ENCODE data around the gene ACACA.
A peak's percentile ranks its signal among the peaks of the same experiment; 100 is the strongest.

The ACACA gene

GRCh38 chr17:37322826-37323561 lies 83.6 kb downstream of the ACACA start:
- no peak for DNase-seq (ENCODE audit: low read depth in 2 of 2)
- TF ChIP-seq, protein P1, sequence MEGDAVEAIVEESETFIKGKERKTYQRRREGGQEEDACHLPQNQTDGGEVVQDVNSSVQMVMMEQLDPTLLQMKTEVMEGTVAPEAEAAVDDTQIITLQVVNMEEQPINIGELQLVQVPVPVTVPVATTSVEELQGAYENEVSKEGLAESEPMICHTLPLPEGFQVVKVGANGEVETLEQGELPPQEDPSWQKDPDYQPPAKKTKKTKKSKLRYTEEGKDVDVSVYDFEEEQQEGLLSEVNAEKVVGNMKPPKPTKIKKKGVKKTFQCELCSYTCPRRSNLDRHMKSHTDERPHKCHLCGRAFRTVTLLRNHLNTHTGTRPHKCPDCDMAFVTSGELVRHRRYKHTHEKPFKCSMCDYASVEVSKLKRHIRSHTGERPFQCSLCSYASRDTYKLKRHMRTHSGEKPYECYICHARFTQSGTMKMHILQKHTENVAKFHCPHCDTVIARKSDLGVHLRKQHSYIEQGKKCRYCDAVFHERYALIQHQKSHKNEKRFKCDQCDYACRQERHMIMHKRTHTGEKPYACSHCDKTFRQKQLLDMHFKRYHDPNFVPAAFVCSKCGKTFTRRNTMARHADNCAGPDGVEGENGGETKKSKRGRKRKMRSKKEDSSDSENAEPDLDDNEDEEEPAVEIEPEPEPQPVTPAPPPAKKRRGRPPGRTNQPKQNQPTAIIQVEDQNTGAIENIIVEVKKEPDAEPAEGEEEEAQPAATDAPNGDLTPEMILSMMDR (IDR thresholded peaks at IDR 0.05; ENCODE audit: low read depth, low read length), result no peak
- H3K4me3 ChIP-seq (replicated peaks in 1 of 2; ENCODE audit: low read depth in 2 of 2, low read length in 2 of 2), result no peak overlapping the region

DNA sequence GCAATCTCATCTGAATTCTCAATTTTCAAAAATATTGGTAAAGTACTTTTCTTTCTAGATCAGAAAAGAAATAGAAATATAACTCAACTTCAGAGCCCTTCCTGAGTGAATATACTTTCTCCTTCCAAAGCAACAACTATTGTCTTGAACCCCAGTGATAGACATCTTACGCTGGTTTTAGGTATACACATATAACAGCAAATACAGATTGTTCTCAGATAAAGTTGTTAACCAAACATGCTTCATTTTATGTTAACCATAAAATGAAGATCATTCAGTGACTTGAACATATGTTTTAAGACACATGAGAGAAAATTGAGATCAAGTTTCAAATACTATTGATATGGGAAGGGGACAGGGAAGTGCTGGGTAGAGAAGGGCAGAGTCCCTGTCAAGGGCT lies 84.5 kb downstream of the ACACA start:
- TF ChIP-seq, protein P1 (IDR thresholded peaks at IDR 0.05; ENCODE audit: low read depth, low read length), result no peak
- DNase-seq (ENCODE audit: low read depth in 2 of 2), result no peak
- H3K4me3 ChIP-seq (replicated peaks in 1 of 2; ENCODE audit: low read depth in 2 of 2, low read length in 2 of 2), result no peak overlapping the region

DNA sequence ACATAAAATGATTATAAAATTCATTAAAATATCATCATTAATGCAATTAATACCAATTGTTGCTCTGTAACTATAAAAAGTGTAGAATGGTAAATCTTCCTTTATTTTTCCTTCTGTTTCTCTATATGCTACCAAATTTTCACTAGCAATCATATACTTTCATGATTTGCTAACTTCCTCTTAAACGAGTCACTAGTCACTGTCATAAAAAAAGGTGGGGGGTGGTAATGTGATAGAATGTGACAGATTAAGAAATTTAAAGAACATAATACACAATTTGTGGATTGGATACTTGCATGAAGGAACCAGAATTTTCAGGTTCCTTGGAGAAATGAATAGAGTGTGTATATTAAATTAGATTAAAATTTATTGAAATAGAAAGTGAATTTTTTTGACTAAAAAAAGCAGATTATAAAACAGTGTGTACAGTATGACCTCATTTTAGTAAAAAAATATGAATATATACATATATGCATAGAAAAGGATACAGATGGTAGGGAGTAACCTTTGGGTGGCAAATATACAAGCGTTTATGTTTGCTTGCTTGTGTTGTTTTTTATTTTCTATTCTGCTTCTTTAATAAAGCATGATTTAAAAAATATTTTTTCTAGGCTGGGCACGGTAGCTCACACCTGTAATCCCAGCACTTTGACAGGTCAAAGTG lies 87.6 kb downstream of the ACACA start:
- no peak for DNase-seq (ENCODE audit: low read depth in 2 of 2)
- H3K4me3 ChIP-seq (replicated peaks in 1 of 2; ENCODE audit: low read depth in 2 of 2, low read length in 2 of 2), result no peak overlapping the region
- TF ChIP-seq, protein P1 (IDR thresholded peaks at IDR 0.05; ENCODE audit: low read depth, low read length), result no peak

- H3K4me3 ChIP-seq (replicated peaks in 1 of 2; ENCODE audit: low read depth in 2 of 2, low read length in 2 of 2), result no peak overlapping the region
- TF ChIP-seq, protein P1 (IDR thresholded peaks at IDR 0.05; ENCODE audit: low read depth, low read length), result no peak
- no peak for DNase-seq (ENCODE audit: low read depth in 2 of 2)
These were observed 88.8 kb downstream of the ACACA start for GRCh38 chr17:37317867-37318266.

GRCh38 chr17:37315601-37316000 lies 91.0 kb downstream of the ACACA start:
- TF ChIP-seq, protein P1 (IDR thresholded peaks at IDR 0.05; ENCODE audit: low read depth, low read length), result no peak
- DNase-seq (ENCODE audit: low read depth in 2 of 2), result no peak
- no peak overlapping the region for H3K4me3 ChIP-seq (replicated peaks in 1 of 2; ENCODE audit: low read depth in 2 of 2, low read length in 2 of 2)

DNA sequence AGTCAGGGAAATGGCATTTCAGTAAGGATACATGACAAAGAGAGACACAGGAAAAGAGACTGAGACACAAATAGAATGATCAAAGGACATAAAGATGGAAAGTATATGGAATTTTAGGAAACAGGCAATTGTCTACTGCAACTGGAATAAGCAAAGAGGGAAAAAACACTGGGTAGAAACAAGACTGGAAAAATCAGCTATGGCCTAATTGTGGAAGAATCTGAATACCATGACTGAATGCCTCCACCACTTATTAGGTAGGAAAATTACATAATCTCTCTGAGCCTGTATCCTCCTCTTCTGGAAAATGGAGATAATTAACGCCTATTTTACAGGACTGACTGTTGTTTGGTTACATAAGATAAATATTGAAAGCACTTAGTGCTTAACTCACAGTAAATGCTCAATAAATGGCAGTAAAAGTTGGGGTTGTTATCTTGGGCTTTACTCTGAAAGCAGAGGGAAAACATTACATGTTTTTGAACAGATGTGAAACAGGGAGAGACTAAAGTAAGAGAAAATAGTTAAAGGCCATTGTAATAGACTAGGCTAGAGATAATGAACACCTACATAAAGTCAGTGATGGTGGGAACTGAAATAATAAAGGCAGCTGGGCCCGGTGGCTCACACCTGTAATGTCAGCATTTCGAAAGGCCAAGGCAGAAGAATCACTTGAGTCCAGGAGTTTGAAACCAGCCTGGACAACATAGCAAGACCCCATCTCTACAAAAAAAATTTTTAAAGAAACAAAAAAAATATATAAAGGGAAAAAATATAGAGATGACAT lies 94.3 kb downstream of the ACACA start:
- peak in 1 of 2 donors; percentile 19 for DNase-seq (ENCODE audit: low read depth in 2 of 2)
- TF ChIP-seq, protein P1 (IDR thresholded peaks at IDR 0.05; ENCODE audit: low read depth, low read length), result no peak
- H3K4me3 ChIP-seq (replicated peaks in 1 of 2; ENCODE audit: low read depth in 2 of 2, low read length in 2 of 2), result no peak overlapping the region

Measured in cardiac fibroblast (primary cell).